IMR-90 (cell line): ENCODE results near the gene ALDH3B2. TPM values are rescaled to one million over a fixed set of nuclear protein-coding genes. Genes with fewer than 3 reads are reported as not detected.

Source experiments
- ATAC-seq: fragments of 200-7000 bp; cut with Tn5 transposase; 2 replicates; pipeline ENCODE4 v1.9.1; 2020; ENCODE audit warnings: low read depth, mild to moderate bottlenecking, moderate library complexity
- BruUV-seq: library from RNA; stranded (reverse); fragments of 400-500 nt; replicated peaks from 2 replicates; lab custom pipeline; 2021; lab: Mats Ljungman, UMichigan
- CTCF ChIA-PET: fragments of 300-600 bp; formaldehyde crosslinking; extraction: SDS; loops from one replicate; lab custom pipeline; 2021; ENCODE audit warnings: antibody characterized with exemption; lab: Yijun Ruan, JAX
- POLR2A ChIA-PET: fragments of 300-600 bp; sonication (Branson Sonifier 250); formaldehyde crosslinking; loops from one replicate; lab custom pipeline; 2022; ENCODE audit warnings: antibody characterized with exemption; ENCODE audit not compliant: unreplicated experiment; lab: Charles Lee
- DNase-seq: peaks from one replicate; pipeline ENCODE4 v3.0.0; 2013
- H2AFZ ChIP-seq: replicated peaks from 2 replicates; pipeline ENCODE3; 2013; ENCODE audit warnings: low read length, mild to moderate bottlenecking; ENCODE audit not compliant: poor library complexity
- H2AK5ac ChIP-seq: 2 replicates; pipeline ENCODE4 v1.6.1; 2013; ENCODE audit warnings: low read depth, low read length, inconsistent platforms
- H2AK9ac ChIP-seq: replicated peaks from 2 replicates; pipeline ENCODE3; 2013; ENCODE audit warnings: mild to moderate bottlenecking, low read depth, low read length, moderate library complexity; ENCODE audit not compliant: poor library complexity
- H2BK120ac ChIP-seq: 2 replicates; pipeline ENCODE4 v1.6.1; 2013; ENCODE audit warnings: low read depth, low read length, inconsistent platforms
- H2BK15ac ChIP-seq: 3 replicates; pipeline ENCODE4 v1.6.1; 2013; ENCODE audit warnings: low read depth, low read length, inconsistent platforms
- H2BK20ac ChIP-seq: 2 replicates; pipeline ENCODE4 v1.6.1; 2013; ENCODE audit warnings: low read depth, mild to moderate bottlenecking, inconsistent platforms, low read length, moderate library complexity
- H2BK5ac ChIP-seq: 2 replicates; pipeline ENCODE4 v1.6.1; 2013; ENCODE audit warnings: mild to moderate bottlenecking, low read depth, low read length, inconsistent platforms; ENCODE audit not compliant: poor library complexity, severe bottlenecking
- H3K14ac ChIP-seq: replicated peaks from 2 replicates; pipeline ENCODE4 v1.6.1; 2013; ENCODE audit warnings: low read depth, low read length, inconsistent platforms
- H3K18ac ChIP-seq: 2 replicates; pipeline ENCODE4 v1.6.1; 2013; ENCODE audit warnings: low read depth, low read length, control low read depth
- H3K23ac ChIP-seq: 2 replicates; pipeline ENCODE4 v1.6.1; 2013; ENCODE audit warnings: low read depth, low read length, inconsistent platforms
- H3K27ac ChIP-seq: 2 replicates; pipeline ENCODE4 v1.5.1; 2013; ENCODE audit warnings: mild to moderate bottlenecking, control low read depth, low read length; ENCODE audit not compliant: insufficient read depth
- H3K27me3 ChIP-seq: 2 replicates; pipeline ENCODE4 v1.6.1; 2013; ENCODE audit warnings: low read length; ENCODE audit not compliant: control insufficient read depth, insufficient read depth
- H3K36me3 ChIP-seq: 2 replicates; pipeline ENCODE4 v1.6.1; 2013; ENCODE audit warnings: low read length, mixed read lengths; ENCODE audit not compliant: control insufficient read depth, insufficient read depth
- H3K4ac ChIP-seq: 2 replicates; pipeline ENCODE4 v1.6.1; 2013; ENCODE audit warnings: low read depth, low read length, inconsistent platforms
- H3K4me1 ChIP-seq: 2 replicates; pipeline ENCODE4 v1.6.1; 2013; ENCODE audit warnings: low read length, mixed read lengths; ENCODE audit not compliant: control insufficient read depth, insufficient read depth
- H3K4me2 ChIP-seq: 2 replicates; pipeline ENCODE4 v1.6.1; 2013; ENCODE audit warnings: low read depth, mild to moderate bottlenecking, control low read depth, low read length, moderate library complexity
- H3K4me3 ChIP-seq: 2 replicates; pipeline ENCODE4 v1.5.1; 2013; ENCODE audit warnings: low read depth, mild to moderate bottlenecking, control low read depth, low read length, moderate library complexity; ENCODE audit not compliant: insufficient read depth
- H3K56ac ChIP-seq: 2 replicates; pipeline ENCODE4 v1.6.1; 2013; ENCODE audit warnings: low read length, inconsistent platforms; ENCODE audit not compliant: insufficient read depth; ENCODE audit errors: extremely low read depth
- H3K79me1 ChIP-seq, 2 experiments: 2 replicates each; pipeline ENCODE4 v1.6.1; 2013; ENCODE audit warnings: low read length in 2 of 2, inconsistent platforms in 1 of 2, low read depth in 1 of 2
- H3K9ac ChIP-seq: 2 replicates; pipeline ENCODE4 v1.6.1; 2013; ENCODE audit warnings: low read depth, low read length, control low read depth
- H3K9me1 ChIP-seq: 2 replicates; pipeline ENCODE4 v1.6.1; 2013; ENCODE audit warnings: low read length, inconsistent platforms; ENCODE audit not compliant: insufficient read depth
- H3K9me3 ChIP-seq: 2 replicates; pipeline ENCODE4 v1.6.1; 2013; ENCODE audit warnings: low read length; ENCODE audit not compliant: control insufficient read depth, insufficient read depth
- H4K20me1 ChIP-seq: 2 replicates; pipeline ENCODE4 v1.6.1; 2013; ENCODE audit warnings: low read length, inconsistent platforms; ENCODE audit not compliant: insufficient read depth
- H4K5ac ChIP-seq: 2 replicates; pipeline ENCODE4 v1.6.1; 2013; ENCODE audit warnings: mild to moderate bottlenecking, low read depth, low read length, control low read depth
- H4K8ac ChIP-seq, 2 experiments: 2 replicates each; pipeline ENCODE4 v1.6.1; 2013; ENCODE audit warnings: low read depth in 2 of 2, low read length in 2 of 2, control low read depth in 1 of 2, inconsistent platforms in 1 of 2
- H4K91ac ChIP-seq: 2 replicates; pipeline ENCODE4 v1.6.1; 2013; ENCODE audit warnings: low read depth, low read length, inconsistent platforms; ENCODE audit not compliant: insufficient read depth
- BHLHE40 ChIP-seq: fragments of 150-350 bp; IDR thresholded peaks from 2 replicates; pipeline ENCODE4 v1.6.1; 2016; ENCODE audit warnings: mild to moderate bottlenecking, low read depth, low read length
- CHD1 ChIP-seq: IDR thresholded peaks from 2 replicates; pipeline ENCODE4 v1.6.1; 2012; ENCODE audit warnings: low read depth, low read length, improper control_type of control experiment
- NFE2L2 ChIP-seq: fragments of 150-350 bp; IDR thresholded peaks from 2 replicates; pipeline ENCODE4 v1.6.1; 2016; ENCODE audit warnings: low read depth, mild to moderate bottlenecking, low read length
- RFX5 ChIP-seq: IDR thresholded peaks from 2 replicates; pipeline ENCODE4 v1.8.0; 2012; ENCODE audit warnings: low read depth, mild to moderate bottlenecking, low read length, moderate library complexity
- USF2 ChIP-seq: fragments of 150-350 bp; IDR thresholded peaks from 2 replicates; pipeline ENCODE4 v1.6.1; 2017; ENCODE audit warnings: mild to moderate bottlenecking, antibody characterized with exemption, low read length, low read depth
- WGBS, 2 experiments: methylation state at CpG; one replicate each; pipeline versions ENCODE4 v1.1.5 to v1.1.7; 2013; ENCODE audit warnings: missing lambda C conversion rate in 2 of 2; ENCODE audit not compliant: insufficient read length in 1 of 2; ENCODE audit errors: extremely low coverage in 2 of 2; 5-methylcytosine and 5-hydroxymethylcytosine counted together
- dilution Hi-C: fragments of 300-500 bp; cut with HindIII; formaldehyde crosslinking; loops from one replicate; pipeline ENCODE4 v1.14.3; 2018; ENCODE audit warnings: low sequenced_read_pairs; ENCODE audit not compliant: unreplicated experiment
- in situ Hi-C: fragments of 300-500 bp; cut with MboI; formaldehyde crosslinking; loops from 3 replicates; pipeline ENCODE4 v1.14.3; 2019; ENCODE audit warnings: low sequenced_read_pairs, inconsistent platforms, mixed read lengths
- intact Hi-C: fragments of 100-400 bp; cut with micrococcal nuclease; formaldehyde crosslinking; loops from 2 replicates; pipeline ENCODE4 v1.10.0; 2022
- polyA plus RNA-seq, 3 experiments: library from polyadenylated mRNA; depleted of rRNA; stranded (reverse); fragments of >200 nt; gene quantifications; 2 replicates each; pipeline ENCODE4 v1.2.3, GENCODE V29; 2012; ENCODE audit warnings: low replicate concordance in 1 of 3
- total RNA-seq: library from RNA; depleted of rRNA; stranded (reverse); fragments of >200 nt; gene quantifications from 2 replicates; pipeline ENCODE4 v1.2.3, GENCODE V29; 2012
- TF ChIP-seq, protein P1 (sequence below): fragments of 150-350 bp; IDR thresholded peaks from 2 replicates; pipeline ENCODE4 v1.6.1; 2016; ENCODE audit warnings: low read depth, mild to moderate bottlenecking, low read length, moderate library complexity, borderline replicate concordance
- TF ChIP-seq, protein P2 (sequence below): conservative IDR thresholded peaks from 2 replicates; pipeline ENCODE4 v1.5.1; 2012; ENCODE audit warnings: mild to moderate bottlenecking, low read depth, low read length, improper control_type of control experiment

ALDH3B2 gene
- total and polyA plus RNA-seq, 2 of the 4 experiments (the other 2 are of a cell fraction): not detected

DNA sequence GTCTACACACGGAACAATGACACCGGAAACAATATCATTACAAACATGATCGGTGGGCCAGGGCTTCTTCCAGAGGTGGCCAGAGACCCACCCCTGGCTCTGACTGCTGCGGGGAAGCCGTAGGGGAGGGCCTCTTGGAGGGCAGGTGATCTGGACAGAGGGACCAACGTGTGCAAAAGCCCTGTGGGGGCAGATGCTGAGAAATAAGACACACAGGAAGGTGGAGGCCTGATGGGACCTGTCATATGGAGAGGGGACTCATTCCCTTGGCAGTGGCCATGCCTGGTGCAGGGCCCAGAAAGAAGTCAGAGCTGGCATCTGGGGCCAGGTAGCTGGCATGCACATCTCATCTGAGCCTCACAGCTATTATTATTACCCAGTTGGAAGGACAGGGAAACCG lies 1.1 kb downstream of the ALDH3B2 start:
- POLR2A ChIA-PET: no interaction called here

More for the DNA sequence above, 1.1 kb downstream of the ALDH3B2 start:
- Histone ChIP-seq H2AK5ac (no peak overlapping the region), H2BK15ac (no peak overlapping the region), H3K9ac (no peak overlapping the region), H4K8ac (no peak overlapping the region), H4K5ac (no peak overlapping the region), H3K18ac (no peak overlapping the region), H2AK9ac (no peak overlapping the region), H3K4me1 (no peaks in the 10 kb centered on the region), H3K27me3 (peaks cover 17% of the 10 kb centered on the region), H2BK5ac (no peak overlapping the region), H3K9me3 (no peaks in the 10 kb centered on the region), H3K36me3 (no peaks in the 10 kb centered on the region), H3K9me1 (no peaks in the 10 kb centered on the region), H3K14ac (no peak overlapping the region), H3K79me1 (no peaks in the 10 kb centered on the region), H3K4me3 (no peak overlapping the region), H3K56ac (no peak overlapping the region), H2BK120ac (no peak overlapping the region), H4K20me1 (no peaks in the 10 kb centered on the region), H2BK20ac (no peak overlapping the region), H3K27ac (no peak overlapping the region), H3K4ac (no peak overlapping the region), H3K23ac (no peak overlapping the region), H3K4me2 (no peak overlapping the region), H2AFZ (no peak overlapping the region), H4K91ac (no peak overlapping the region)
- dilution Hi-C loops (no loop called here), intact Hi-C loops (no loop called here), in situ Hi-C loops (no loop called here)
- no TSS peak for BruUV-seq
- ATAC-seq (no peak), DNase-seq (no peak)
- 25% methylated on average over 2 of the region's 7 CpGs; no CpG with 5 or more reads in 1 of the 2 experiments for WGBS, 2 experiments
- TF ChIP-seq, protein P1, sequence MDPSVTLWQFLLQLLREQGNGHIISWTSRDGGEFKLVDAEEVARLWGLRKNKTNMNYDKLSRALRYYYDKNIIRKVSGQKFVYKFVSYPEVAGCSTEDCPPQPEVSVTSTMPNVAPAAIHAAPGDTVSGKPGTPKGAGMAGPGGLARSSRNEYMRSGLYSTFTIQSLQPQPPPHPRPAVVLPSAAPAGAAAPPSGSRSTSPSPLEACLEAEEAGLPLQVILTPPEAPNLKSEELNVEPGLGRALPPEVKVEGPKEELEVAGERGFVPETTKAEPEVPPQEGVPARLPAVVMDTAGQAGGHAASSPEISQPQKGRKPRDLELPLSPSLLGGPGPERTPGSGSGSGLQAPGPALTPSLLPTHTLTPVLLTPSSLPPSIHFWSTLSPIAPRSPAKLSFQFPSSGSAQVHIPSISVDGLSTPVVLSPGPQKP: no peak
- TF ChIP-seq USF2 (no peak), RFX5 (no peak), CHD1 (no peak), NFE2L2 (no peak), BHLHE40 (no peak)
- TF ChIP-seq, protein P2, sequence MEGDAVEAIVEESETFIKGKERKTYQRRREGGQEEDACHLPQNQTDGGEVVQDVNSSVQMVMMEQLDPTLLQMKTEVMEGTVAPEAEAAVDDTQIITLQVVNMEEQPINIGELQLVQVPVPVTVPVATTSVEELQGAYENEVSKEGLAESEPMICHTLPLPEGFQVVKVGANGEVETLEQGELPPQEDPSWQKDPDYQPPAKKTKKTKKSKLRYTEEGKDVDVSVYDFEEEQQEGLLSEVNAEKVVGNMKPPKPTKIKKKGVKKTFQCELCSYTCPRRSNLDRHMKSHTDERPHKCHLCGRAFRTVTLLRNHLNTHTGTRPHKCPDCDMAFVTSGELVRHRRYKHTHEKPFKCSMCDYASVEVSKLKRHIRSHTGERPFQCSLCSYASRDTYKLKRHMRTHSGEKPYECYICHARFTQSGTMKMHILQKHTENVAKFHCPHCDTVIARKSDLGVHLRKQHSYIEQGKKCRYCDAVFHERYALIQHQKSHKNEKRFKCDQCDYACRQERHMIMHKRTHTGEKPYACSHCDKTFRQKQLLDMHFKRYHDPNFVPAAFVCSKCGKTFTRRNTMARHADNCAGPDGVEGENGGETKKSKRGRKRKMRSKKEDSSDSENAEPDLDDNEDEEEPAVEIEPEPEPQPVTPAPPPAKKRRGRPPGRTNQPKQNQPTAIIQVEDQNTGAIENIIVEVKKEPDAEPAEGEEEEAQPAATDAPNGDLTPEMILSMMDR: no peak
- CTCF ChIA-PET: no interaction called here
